DND-41 (cell line): ENCODE results near the gene MMP11.

Experiments
- ATAC-seq: fragments of 200-7000 bp; cut with Tn5 transposase; 3 replicates; pipeline ENCODE4 v1.9.1; 2021; ENCODE audit warnings: low read depth; ENCODE audit not compliant: insufficient read depth
- DNase-seq: peaks from one replicate; pipeline ENCODE4 v3.0.0-alpha.2; 2020
- H2AFZ ChIP-seq: 2 replicates; pipeline ENCODE4 v1.6.0; 2012; ENCODE audit warnings: low read depth, low read length
- H3K27ac ChIP-seq: 2 replicates; pipeline ENCODE4 v1.5.1; 2012; ENCODE audit warnings: low read length, inconsistent platforms
- H3K27me3 ChIP-seq: fragments of 200-600 bp; sonication (generic); 2 replicates; pipeline ENCODE4 v1.6.0; 2012; ENCODE audit warnings: low read length, mild to moderate bottlenecking, inconsistent platforms; ENCODE audit not compliant: insufficient read depth, poor library complexity
- H3K36me3 ChIP-seq: 2 replicates; pipeline ENCODE4 v1.5.1; 2012; ENCODE audit warnings: low read length, inconsistent platforms; ENCODE audit not compliant: insufficient read depth
- H3K4me1 ChIP-seq: 2 replicates; pipeline ENCODE4 v1.5.1; 2012; ENCODE audit warnings: mild to moderate bottlenecking, low read length; ENCODE audit not compliant: insufficient read depth
- H3K4me2 ChIP-seq: 2 replicates; pipeline ENCODE4 v1.6.0; 2012; ENCODE audit warnings: mild to moderate bottlenecking, moderate library complexity, low read length, inconsistent platforms; ENCODE audit not compliant: insufficient read depth
- H3K4me3 ChIP-seq, 2 experiments: fragments of 200-600 bp in 1 of 2; shearing (Covaris generic) in 1 of 2; 2 replicates each; pipeline ENCODE4 v1.5.1; 2012 to 2016; ENCODE audit warnings: inconsistent platforms in 2 of 2, low read length in 2 of 2, mild to moderate bottlenecking in 2 of 2, low read depth in 1 of 2, moderate library complexity in 1 of 2
- H3K79me2 ChIP-seq: 2 replicates; pipeline ENCODE4 v1.6.0; 2012; ENCODE audit warnings: low read length, inconsistent platforms; ENCODE audit not compliant: insufficient read depth
- H3K9ac ChIP-seq: 2 replicates; pipeline ENCODE4 v1.6.0; 2012; ENCODE audit warnings: low read depth, mild to moderate bottlenecking, inconsistent platforms, low read length, moderate library complexity
- H3K9me3 ChIP-seq: 2 replicates; pipeline ENCODE4 v1.5.1; 2012; ENCODE audit warnings: low read length, moderate library complexity, mild to moderate bottlenecking, inconsistent platforms; ENCODE audit not compliant: insufficient read depth, severe bottlenecking
- H4K20me1 ChIP-seq: 2 replicates; pipeline ENCODE4 v1.6.0; 2012; ENCODE audit warnings: low read length; ENCODE audit not compliant: insufficient read depth
- EZH2 ChIP-seq: IDR thresholded peaks from 3 replicates; pipeline ENCODE4 v1.6.1; 2012; ENCODE audit warnings: borderline replicate concordance, low read depth, mild to moderate bottlenecking, moderate library complexity, low read length, inconsistent platforms; ENCODE audit not compliant: severe bottlenecking
- TF ChIP-seq, protein P1 (sequence below): IDR thresholded peaks from 2 replicates; pipeline ENCODE4 v1.5.1; 2012; ENCODE audit warnings: borderline replicate concordance, low read length, moderate library complexity, mild to moderate bottlenecking; ENCODE audit not compliant: poor library complexity, severe bottlenecking; ENCODE audit errors: extremely low read depth

MMP11 gene

DNA sequence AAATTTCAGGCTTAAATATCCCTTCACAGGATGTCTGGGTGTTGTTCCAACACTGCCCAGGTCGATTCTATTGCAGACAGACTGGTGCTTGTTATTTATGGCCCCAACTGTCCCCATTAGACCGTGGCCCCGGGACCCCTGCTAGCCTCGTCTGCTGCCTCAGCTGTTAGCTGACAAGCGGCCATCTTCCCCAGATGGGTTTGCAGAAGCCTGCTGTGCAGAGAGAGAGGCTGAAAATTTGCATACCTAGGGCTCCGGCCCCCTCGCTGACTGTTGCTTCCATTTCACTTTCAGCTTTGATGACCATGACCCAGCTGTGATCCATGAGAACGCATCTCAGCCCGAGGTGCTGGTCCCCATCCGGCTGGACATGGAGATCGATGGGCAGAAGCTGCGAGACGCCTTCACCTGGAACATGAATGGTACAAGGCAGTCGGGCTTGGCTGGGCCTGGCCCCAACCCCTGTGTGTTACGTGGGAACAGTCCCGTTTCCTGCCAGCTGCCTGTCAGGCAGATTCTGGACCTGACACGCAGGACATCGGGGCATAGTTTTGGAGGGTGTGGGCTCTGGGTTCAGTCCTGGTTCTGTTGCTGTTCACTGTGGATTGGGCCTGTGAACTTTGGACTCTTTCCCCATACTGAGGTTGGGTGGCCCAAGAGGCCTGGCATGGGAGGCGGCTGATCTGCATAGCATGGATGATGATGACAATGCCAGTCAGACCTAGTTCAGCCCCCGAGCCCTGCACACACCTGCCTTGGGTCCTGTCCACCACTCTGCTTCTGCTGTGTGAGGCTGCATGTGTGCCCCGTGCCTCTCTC is 30.6 kb downstream of the MMP11 start:
- peaks cover 87% of the 10 kb centered on the region for H3K36me3 ChIP-seq

DNA sequence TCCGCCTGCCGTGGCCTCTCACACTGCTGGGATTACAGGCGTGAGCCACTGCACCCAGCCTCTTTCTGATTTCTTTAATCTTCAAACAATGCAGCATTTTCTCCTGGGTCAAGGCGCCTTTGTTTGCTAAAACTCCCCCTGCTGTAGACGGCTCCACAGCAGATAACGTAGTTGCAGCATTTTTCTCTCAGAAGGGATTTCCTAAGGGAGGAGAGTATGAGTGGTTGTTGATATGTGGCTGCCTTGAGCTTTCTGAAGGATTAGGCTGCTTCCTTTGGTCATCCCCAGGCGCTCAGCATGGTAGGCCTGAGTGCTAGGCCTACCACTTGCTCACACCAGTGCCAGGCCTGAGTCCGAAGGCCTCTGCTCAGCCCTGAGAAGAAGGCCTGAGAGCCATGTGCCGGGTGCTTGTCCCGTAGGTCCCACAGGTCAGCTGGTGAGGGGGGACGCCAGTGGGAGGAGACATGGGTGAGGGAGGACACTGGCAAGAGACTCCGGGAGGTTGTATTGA is 32.2 kb downstream of the MMP11 start:
- H3K36me3 ChIP-seq, result peaks cover 85% of the 10 kb centered on the region
- H3K27me3 ChIP-seq, result no peaks in the 10 kb centered on the region
- no peaks in the 10 kb centered on the region for H3K9me3 ChIP-seq
- H3K79me2 ChIP-seq, result no peaks in the 10 kb centered on the region
- ATAC-seq (no peak), DNase-seq (no peak)
- H3K4me3 ChIP-seq, result no peak overlapping the region
- H4K20me1 ChIP-seq, result peaks cover 5% of the 10 kb centered on the region
- H3K4me1 ChIP-seq, result no peaks in the 10 kb centered on the region
- no peak overlapping the region for H2AFZ ChIP-seq
- no peak overlapping the region for H3K4me2 ChIP-seq
- TF ChIP-seq, protein P1, sequence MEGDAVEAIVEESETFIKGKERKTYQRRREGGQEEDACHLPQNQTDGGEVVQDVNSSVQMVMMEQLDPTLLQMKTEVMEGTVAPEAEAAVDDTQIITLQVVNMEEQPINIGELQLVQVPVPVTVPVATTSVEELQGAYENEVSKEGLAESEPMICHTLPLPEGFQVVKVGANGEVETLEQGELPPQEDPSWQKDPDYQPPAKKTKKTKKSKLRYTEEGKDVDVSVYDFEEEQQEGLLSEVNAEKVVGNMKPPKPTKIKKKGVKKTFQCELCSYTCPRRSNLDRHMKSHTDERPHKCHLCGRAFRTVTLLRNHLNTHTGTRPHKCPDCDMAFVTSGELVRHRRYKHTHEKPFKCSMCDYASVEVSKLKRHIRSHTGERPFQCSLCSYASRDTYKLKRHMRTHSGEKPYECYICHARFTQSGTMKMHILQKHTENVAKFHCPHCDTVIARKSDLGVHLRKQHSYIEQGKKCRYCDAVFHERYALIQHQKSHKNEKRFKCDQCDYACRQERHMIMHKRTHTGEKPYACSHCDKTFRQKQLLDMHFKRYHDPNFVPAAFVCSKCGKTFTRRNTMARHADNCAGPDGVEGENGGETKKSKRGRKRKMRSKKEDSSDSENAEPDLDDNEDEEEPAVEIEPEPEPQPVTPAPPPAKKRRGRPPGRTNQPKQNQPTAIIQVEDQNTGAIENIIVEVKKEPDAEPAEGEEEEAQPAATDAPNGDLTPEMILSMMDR, result no peak
- TF ChIP-seq EZH2, result no peak
- no peak overlapping the region for H3K27ac ChIP-seq
- H3K9ac ChIP-seq, result no peak overlapping the region

More for the DNA sequence above, 30.6 kb downstream of the MMP11 start:
- Histone ChIP-seq H3K27me3 (no peaks in the 10 kb centered on the region), H3K4me3 (no peak overlapping the region), H3K27ac (no peak overlapping the region), H3K4me1 (no peaks in the 10 kb centered on the region), H2AFZ (no peak overlapping the region), H4K20me1 (peaks cover 5% of the 10 kb centered on the region), H3K9me3 (no peaks in the 10 kb centered on the region), H3K79me2 (no peaks in the 10 kb centered on the region), H3K9ac (no peak overlapping the region), H3K4me2 (no peak overlapping the region)
- DNase-seq, result no peak
- TF ChIP-seq, protein P1, result no peak
- TF ChIP-seq EZH2, result no peak
- no peak for ATAC-seq

DNA sequence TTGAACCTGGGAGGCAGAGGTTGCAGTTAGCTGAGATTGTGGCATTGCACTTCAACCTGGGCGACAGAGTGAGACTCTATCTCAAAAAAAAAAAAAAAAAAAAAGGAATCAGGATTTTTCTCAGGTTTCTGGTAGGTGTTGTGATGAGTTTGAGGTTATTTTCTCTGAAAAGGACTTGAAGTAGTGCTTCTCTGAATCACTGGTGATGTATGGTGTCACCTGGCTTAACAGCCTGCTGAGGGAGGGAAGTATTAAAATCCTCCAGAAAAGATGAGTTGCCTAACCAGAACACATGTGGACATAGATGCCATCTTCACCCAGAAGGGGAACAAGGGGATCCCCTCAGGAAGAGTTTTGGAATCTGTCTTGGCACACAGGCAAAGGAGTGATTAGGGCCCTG is 34.2 kb downstream of the MMP11 start:
- Histone ChIP-seq H3K9ac (no peak overlapping the region), H3K79me2 (no peaks in the 10 kb centered on the region), H4K20me1 (peaks cover 5% of the 10 kb centered on the region), H3K4me3 (no peak overlapping the region), H3K9me3 (no peaks in the 10 kb centered on the region), H2AFZ (no peak overlapping the region), H3K4me2 (no peak overlapping the region), H3K4me1 (no peaks in the 10 kb centered on the region), H3K27me3 (no peaks in the 10 kb centered on the region), H3K36me3 (peaks cover 80% of the 10 kb centered on the region), H3K27ac (no peak overlapping the region)
- ATAC-seq (no peak), DNase-seq (no peak)
- no peak for TF ChIP-seq EZH2
- TF ChIP-seq, protein P1, result no peak
